Lower leg skin (tissue), 3 donors: ENCODE results near the gene TPST2.

Experiments used
- POLR2A ChIP-seq, 2 donors: fragments of 450-650 bp; IDR thresholded peaks; one replicate each; pipeline ENCODE4 v1.6.1; 2016 to 2017; ENCODE audit warnings: antibody characterized with exemption in 2 of 2, mild to moderate bottlenecking in 1 of 2, moderate library complexity in 1 of 2
- TF ChIP-seq, protein P1 (sequence below), 3 donors: fragments of 450-650 bp; IDR thresholded peaks; one replicate each; pipeline ENCODE4 v1.5.1; 2016; ENCODE audit warnings: antibody characterized with exemption in 3 of 3, mild to moderate bottlenecking in 3 of 3, moderate library complexity in 2 of 3

DNA sequence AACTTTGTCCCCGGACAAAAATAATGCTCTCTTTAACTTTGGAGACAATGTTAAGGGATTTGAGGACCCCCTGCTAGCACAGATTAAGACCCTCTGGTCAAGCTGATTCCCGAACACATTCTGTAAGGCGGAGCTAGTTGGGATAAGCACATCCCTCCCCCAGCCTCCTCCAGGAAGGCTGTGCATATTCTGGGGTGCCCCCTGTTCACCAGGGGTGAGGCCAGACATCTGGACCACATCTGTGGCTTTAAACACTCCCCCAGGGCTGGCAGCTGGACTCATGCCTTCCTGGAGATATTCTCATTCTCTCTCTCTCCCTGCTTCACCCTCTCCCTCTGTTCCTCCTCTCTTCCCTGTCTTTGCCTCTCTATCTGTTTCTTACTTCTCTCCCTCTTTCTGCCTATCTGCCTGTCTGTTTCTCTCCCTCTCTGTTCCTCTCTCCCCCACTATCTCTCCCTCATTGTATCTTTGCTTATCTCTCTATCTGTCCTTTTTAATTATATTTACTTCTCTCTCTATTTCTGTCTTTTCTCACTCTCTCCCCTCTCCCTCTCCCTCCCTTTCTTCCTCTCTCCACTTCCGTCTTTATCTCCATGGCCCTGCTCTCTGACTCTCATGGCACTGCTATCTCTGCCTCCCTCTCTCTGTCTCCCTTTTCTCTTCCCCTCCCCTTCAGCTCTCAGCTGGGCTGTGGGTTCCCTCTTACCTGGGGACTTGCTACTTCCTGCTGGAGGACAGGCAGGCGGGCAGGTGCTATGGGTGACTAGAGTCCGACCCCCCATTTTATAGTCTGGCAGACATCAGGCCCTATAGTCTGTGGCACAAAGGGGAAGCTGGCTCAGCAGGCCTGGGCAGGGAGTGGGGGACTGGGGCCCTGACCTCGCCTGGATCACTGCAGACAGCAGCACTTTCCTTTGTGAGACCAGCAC is 27.6 kb upstream of the TPST2 start, which contains the start of gene CRYBB1:
- TF ChIP-seq POLR2A (IDR thresholded peaks at IDR 0.05) = no peak
- TF ChIP-seq, protein P1, sequence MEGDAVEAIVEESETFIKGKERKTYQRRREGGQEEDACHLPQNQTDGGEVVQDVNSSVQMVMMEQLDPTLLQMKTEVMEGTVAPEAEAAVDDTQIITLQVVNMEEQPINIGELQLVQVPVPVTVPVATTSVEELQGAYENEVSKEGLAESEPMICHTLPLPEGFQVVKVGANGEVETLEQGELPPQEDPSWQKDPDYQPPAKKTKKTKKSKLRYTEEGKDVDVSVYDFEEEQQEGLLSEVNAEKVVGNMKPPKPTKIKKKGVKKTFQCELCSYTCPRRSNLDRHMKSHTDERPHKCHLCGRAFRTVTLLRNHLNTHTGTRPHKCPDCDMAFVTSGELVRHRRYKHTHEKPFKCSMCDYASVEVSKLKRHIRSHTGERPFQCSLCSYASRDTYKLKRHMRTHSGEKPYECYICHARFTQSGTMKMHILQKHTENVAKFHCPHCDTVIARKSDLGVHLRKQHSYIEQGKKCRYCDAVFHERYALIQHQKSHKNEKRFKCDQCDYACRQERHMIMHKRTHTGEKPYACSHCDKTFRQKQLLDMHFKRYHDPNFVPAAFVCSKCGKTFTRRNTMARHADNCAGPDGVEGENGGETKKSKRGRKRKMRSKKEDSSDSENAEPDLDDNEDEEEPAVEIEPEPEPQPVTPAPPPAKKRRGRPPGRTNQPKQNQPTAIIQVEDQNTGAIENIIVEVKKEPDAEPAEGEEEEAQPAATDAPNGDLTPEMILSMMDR (IDR thresholded peaks at IDR 0.05) = no peak
